Ramos (cell line): ENCODE data around the gene PCDH18.
"Not testable (repeated sequence)": the region's sequence is repeated elsewhere in the genome, so short reads cannot be mapped to it uniquely, and the experiment has no call there.

Experiments
- in situ Hi-C: fragments of 300-500 bp; cut with MboI; formaldehyde crosslinking; loops from one replicate; pipeline ENCODE4 v1.14.3; 2022; ENCODE audit warnings: low sequenced_read_pairs; ENCODE audit not compliant: unreplicated experiment

Gene PCDH18

DNA sequence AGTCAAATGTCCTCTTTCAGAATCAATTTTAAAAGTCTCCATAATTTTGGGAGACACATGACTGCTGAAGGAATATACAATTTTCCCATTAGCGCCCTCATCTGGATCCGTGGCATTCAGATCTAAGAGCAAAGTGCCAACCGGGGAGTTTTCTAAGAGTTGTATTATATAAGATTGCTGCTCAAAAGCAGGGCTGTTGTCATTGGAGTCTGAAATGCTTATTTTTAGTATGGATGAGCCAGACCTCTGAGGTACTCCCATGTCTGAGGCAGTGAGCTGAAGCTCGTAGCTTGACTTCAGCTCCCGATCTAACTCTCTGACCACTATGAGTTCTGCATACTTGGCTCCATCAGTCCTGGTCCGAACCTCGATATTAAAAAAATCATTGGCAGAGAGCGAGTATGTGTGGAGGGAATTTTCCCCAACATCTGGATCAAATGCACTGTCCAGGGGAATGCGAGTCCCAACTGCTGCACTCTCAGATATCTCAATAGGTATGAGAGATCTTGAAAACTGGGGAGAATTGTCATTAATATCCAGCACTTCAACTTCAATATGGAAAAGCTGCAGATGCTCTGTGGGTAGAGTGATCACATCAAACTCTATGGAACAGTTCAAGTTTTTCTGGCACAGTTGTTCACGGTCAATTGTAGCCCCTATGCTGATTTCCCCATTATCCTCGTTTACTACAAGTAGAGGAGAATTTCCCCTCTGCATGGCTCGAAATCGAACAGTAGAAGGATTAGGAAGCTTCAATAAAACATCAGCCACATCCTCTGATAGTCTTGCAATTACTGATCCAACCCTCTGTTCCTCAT, 917 bp downstream of the PCDH18 start:
- in situ Hi-C loops, result no loop called here

- in situ Hi-C loops, result no loop called here
Measured at GRCh38 chr4:137530176-137530575, 2.1 kb downstream of the PCDH18 start.

GRCh38 chr4:137529432-137529831, 2.9 kb downstream of the PCDH18 start:
- in situ Hi-C loops, result no loop called here

DNA sequence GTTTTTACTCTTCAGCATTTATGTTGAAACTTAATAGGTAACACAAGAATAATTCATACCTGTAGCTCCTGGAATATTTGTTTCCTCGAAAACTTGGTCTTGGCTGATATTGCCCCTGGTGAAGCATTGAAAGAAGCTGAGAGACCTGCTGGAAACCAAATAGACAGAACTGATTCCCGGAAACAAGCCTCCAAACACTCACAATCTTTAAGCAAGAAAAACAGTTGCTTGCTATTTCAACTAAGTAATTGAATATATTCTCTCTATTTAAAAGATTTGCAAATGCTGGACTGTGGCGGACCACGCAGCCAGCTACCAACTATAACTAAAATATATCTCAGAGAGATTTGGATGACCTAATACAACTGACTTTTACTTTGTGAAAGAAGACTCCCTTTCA, 3.6 kb downstream of the PCDH18 start:
- in situ Hi-C loops, result no loop called here

DNA sequence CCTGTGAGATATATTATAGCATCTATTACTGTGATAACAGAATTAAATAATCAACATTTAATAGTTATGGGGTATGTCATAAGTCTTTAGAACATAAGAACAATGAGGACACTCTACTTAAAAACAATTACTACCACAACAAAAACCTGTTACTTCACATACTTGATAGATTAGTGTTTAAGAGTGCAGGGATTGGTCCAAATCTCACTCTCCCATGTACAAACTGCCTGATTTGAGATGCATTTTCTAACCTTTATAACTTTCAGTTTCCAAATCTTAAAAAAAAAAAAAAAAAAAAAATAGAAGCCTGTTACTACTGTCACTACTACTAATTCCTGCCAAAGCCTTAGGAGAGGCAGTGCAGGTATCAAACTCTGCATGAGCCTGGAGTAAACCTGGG, 5.6 kb downstream of the PCDH18 start:
- in situ Hi-C loops, result no loop called here

GRCh38 chr4:137524725-137525369, 7.4 kb downstream of the PCDH18 start:
- in situ Hi-C loops, result no loop called here

- in situ Hi-C loops, result no loop called here
Measured at GRCh38 chr4:137523329-137523728, 9.0 kb downstream of the PCDH18 start.

DNA sequence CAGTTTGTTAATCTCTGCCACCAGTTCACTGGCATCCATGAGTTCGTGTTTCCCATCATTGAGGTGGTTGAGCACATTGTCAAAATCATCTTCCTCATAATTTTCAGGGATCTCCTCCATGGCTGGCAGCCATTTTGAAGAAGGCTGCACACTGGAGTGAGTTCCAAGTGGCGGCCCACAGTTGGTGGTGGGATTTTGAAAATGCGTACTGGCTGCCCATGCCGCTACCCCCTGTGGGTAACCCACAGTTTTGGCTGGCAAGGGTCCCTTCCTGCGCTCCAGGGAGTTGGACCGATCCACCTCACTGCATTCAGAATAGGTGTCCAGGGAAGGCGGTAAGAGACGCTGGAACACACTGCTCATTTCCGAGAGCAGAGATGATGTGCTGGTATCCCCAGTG, 11.2 kb downstream of the PCDH18 start:
- in situ Hi-C loops, result no loop called here

GRCh38 chr4:137519406-137519805, 12.9 kb downstream of the PCDH18 start:
- in situ Hi-C loops, result no loop called here

DNA sequence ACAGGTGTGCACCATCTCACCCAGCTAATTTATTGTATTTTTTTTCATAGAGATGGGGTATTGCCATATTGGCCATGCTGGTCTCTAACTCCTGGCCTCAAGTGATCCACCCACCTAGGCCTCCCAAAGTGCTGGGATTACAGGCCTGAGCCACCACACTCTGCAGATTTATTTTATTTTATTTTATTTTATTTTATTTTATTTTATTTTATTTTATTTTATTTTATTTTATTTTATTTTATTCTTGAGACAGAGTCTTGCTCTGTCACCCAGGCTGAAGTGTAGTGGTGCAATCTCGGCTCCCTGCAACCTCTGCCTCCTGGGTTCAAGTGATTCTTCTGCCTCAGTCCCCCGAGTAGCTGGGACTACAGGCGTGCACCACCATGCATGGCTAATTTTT, 15.0 kb downstream of the PCDH18 start:
- in situ Hi-C loops, result not testable (repeated sequence)

DNA sequence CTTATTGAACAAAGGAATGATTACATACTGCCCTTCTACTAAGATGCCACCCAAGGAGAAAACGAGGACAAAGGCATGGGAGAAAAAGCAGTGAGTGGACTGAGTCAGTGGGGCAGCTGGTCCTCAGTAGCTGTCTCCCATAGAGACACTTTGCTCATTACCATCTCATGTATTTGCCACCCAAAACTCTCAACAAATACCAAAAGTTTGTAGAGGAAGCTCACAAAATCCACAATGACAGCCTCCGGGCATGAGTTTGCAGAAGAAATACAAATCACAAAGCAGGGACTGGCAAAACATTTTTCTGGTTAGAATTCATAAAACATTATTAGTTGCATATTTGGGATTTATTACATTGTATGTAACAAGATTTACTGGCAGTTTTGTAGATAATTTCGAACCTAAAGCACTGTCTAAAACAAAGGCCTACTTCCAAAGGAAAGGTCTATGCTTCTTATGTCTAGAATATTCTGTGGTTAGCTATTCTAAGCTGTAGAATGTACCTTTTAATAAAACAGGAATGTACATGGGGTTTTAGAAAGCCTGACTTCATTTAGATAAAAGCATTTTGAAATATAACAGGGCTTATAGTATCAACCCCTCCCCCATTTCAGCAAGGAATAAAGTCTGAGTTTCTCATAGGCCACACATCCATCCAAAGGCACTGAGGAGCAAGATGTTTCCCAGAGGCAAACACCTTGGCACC, 17.7 kb downstream of the PCDH18 start:
- in situ Hi-C loops, result no loop called here

DNA sequence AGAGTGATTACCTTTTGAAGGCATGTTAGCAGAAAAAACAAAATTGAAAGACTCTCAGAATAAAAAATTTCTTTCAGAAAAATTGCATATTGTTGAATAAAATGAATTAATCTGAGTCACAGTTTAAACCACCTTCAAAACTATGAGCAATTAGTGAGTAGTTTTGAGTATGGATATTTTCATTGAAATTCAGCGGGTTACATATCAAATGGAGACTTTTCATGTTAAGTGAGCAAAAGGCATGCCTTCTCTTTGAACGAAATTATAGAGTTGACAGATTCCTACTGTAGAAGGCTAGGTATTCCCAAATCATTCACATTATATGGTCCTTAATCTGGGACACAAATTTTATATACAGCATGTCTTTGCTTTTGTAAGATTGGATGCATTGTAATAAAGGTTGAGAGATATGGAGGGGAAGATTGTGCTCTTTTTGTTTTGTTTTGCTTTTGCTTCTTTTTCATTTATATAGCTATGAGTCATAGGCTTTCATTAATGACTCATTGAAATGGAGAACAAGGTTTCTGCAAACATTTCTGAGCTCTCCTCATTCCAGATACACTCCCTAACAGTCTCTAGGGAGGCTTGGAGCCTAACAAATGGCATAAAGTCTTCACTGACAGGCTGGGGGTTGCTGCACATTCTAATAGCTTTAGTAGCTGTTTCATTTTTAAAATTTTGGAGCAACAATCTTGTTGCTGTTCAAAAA, 21.6 kb downstream of the PCDH18 start:
- in situ Hi-C loops, result no loop called here

DNA sequence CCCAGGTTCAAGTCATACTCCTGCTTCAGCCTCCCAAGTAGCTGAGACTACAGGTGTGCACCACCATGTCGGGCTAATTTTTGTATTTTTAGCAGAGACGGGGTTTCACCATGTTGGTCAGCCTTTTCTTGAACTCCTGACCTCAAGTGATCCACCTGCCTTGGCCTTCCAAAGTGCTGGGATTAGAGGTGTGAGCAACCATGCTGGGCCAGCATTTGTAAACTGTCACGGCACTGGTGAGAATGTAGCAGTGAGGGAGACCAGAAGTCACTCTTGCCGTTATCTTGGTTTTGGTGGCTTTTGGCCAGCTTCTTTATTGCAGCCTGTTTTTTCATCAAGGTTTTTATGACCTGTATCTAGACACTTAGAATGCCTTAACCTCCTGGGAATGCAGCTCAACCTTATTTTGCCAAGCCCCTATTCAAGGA, 22.4 kb downstream of the PCDH18 start:
- in situ Hi-C loops, result no loop called here

- in situ Hi-C loops, result no loop called here
Measured at GRCh38 chr4:137502339-137503129, 29.8 kb downstream of the PCDH18 start.

DNA sequence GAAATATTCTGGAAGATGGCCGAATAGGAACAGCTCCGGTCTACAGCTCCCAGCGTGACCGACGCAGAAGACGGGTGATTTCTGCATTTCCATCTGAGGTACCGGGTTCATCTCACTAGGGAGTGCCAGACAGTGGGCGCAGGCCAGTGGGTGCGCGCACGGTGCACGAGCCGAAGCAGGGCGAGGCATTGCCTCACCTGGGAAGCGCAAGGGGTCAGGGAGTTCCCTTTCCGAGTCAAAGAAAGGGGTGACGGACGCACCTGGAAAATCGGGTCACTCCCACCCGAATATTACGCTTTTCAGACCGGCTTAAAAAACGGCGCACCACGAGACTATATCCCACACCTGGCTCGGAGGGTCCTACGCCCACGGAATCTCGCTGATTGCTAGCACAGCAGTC, 36.0 kb downstream of the PCDH18 start:
- in situ Hi-C loops, result not testable (repeated sequence)

GRCh38 chr4:137495578-137495977, 36.7 kb downstream of the PCDH18 start:
- in situ Hi-C loops, result no loop called here

DNA sequence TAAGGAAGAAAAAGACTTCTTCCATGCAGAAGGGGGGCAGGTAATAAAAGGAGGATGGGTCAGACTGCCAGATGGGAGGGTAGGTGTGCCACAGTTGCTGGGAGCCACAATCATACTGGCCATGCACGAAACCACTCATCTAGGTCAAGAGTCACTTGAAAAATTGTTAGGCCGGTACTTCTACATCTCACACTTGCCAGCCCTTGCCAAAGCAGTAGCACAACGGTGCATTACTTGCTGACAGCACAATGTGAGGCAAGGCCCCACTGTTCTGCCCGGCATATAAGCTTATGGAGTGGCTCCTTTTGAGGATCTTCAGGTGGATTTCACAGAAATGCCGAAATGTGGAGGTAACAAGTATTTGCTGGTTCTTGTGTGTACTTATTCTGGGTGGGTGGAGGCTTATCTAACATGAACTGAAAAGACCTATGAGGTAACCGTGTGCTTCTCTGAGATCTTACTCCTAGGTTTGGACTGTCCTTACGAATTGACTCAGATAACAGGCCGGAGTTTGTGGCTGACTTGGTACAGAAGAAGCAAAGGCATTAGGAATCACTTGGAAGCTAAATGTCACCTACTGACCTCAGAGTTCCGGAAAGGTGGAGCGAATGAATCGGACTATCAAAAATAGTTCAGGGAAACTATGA, 48.9 kb downstream of the PCDH18 start:
- in situ Hi-C loops, result not testable (repeated sequence)

GRCh38 chr4:137479657-137480056, 52.6 kb downstream of the PCDH18 start:
- in situ Hi-C loops, result not testable (repeated sequence)

DNA sequence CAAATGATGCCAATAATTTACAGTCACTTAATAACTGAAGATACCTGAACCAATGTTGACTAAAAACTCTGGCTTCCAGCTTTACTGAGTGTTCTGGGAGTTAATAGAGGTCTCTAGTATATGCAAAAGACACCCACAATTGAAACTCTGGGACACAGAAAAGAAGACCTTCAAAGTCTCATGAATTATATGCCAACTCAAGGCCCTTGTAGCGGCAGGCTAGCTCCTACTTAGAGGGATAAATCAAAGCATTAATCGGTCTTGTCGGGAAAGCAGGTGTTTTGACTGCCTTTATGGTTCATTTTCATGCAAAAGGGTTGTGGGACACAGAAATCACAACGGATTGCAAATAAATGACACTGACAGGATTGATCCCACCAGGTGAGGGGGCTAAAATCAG, 55.9 kb downstream of the PCDH18 start:
- in situ Hi-C loops, result no loop called here
